ENCODE measurements around the gene RIMS4.
A peak's percentile ranks its signal among the peaks of the same experiment; 100 is the strongest.

RIMS4 gene

DNA sequence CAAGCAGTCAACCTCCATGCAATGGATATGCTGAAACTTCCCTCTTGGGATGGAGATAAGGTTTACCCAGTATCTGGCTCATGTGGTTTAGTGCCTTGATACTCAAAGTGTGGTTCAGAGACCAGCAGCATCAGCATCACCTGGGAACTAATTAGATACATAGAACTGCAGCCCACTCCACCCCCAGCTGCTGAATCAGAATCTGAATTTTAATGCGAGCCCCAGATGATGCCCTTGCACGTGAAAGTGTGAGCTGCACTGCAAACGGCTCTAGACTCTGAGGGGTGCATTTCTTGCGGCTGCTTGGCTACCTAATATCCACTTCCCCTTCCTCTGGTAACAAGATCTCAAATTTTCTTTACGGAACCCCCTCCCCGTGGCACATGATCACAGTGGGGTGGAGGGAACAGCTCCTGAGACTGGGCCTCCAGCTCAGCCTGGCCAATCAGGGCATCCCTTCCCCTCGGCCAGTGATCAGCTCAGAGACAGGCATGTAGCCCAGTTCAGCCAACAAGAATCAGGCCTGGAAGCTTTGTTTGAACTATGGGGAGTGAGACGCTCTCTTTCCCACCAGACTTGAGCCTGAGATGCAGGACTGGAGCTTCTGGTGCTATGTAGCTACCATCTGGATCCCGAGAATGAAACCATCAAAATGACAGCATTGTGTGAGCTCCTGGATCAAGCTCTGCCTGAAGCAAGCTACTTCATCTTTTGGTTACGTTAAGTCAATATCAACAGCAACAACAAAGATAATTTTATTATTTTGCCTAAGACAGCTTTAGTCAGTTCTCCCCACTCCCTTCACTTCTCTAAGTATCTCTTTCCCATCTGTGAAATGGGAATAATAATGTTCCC is 51.9 kb downstream of the RIMS4 start:
- DNase-seq, result no peak

DNA sequence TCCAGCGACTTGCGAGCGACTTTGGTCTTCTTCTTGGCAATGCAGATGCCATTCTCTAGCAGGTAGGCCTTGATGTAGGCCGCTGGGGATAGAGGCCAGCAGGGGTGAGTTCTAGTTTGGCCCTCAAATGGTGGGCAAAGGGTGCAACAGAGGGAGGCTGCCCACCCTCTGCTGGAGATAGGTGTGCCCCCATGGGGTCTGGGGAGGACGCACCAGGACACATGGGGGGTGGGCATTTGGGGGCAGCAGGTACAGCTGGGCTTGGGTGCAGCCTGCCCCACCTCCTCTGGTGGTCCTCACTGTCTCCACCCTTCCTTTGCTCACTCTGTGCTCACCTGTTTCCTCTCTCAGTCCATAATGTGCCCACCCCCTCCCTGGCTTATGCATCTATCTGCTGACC is 53.4 kb downstream of the RIMS4 start:
- DNase-seq, result no peak

DNA sequence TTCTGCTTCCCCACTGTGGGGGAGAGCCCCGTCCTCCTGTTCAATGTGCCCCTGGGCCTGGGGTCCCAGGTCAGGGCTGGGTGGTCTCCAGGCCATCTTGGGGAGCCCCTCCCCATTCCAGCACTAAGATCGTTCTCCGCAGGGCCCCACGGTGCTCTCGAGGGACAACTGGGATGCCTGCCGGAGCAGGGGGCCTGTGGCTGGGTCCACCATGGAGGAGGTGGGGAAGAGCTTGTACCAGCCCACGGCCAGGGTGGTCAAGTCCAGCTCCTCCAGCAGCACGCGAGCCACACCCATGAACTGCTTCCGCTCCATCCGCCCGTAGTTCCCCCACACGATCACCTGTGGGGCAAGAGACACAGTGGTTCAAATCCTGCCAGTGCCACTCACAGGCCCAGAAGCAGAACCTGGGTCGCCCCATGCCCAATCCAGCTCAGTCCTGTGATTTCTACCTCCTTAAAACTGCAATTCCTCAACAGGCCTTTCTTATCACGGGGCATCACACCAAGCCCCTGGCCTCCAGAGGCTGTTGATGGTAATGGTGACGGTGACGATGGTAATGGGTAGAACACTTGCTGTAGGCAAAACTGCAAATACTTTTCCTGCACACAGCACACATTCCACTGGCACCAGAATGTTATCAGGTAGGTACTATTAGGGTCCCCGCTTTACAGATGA is 54.2 kb downstream of the RIMS4 start:
- no peak for DNase-seq

DNA sequence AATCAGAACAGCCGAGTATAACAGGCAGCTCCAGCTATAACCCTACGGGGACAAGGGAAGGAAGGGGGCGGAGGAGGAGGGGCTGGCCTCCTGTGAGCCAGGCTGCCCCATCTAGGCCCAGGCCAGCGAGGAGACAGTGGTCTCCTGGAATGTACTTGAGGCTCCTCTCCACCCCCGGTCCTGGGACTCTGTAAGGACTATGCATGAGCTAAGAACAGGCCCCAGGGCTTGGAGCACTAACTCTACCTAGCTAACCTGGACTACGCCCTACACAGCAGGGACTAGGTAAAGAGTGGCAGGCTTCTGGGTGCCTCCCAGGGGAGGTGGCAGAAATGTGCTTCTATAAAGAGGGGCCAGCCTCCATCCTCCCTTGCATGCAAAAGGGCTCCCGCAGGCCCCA is 55.8 kb downstream of the RIMS4 start:
- DNase-seq, result no peak

DNA sequence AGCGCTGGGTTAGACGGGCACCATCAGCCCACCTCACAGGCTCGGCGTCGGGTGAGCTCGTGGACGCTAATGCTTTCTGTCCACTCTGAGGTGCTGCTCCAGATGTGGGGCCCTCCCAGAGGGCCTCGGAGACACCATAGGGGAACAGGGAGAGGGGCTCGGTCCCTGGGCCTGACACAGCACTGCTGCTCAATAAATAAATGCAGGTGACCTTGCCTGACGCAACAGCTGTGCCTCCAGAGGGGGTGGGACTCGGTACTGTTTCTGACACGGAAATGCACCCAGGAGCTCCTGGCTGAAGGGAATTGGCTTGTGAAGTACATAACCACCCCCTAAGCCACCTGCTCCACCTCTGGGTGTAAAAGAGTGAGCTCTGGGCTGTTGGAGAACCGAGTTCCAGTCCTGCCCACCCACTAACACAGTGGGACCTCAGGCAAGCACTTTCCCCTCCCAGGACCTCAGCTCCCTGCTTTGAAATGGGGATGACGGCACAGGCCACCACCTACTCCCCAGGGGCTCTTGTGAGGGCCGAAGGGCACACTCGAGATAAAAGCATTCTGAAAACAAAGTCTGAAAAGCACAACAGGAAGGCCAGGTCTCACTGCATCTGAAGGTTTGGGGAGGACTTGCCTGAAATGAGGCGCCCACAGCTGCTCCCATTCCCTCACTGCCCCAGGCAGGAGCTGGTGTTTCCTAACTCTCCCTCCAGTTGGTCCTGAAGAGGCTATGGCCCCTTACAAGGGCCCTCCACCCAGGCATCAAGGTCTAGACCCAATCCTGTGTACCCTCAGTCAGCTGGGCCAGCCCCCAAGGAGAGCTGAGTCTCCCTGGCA is 58.0 kb downstream of the RIMS4 start:
- DNase-seq, result no peak

DNA sequence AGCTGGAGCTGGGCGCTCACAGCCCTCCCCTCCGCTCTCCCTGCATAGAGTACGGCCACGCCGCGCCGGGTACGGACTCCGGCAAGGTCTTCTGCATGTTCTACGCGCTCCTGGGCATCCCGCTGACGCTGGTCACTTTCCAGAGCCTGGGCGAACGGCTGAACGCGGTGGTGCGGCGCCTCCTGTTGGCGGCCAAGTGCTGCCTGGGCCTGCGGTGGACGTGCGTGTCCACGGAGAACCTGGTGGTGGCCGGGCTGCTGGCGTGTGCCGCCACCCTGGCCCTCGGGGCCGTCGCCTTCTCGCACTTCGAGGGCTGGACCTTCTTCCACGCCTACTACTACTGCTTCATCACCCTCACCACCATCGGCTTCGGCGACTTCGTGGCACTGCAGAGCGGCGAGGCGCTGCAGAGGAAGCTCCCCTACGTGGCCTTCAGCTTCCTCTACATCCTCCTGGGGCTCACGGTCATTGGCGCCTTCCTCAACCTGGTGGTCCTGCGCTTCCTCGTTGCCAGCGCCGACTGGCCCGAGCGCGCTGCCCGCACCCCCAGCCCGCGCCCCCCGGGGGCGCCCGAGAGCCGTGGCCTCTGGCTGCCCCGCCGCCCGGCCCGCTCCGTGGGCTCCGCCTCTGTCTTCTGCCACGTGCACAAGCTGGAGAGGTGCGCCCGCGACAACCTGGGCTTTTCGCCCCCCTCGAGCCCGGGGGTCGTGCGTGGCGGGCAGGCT is 60.1 kb downstream of the RIMS4 start:
- no peak for DNase-seq

DNA sequence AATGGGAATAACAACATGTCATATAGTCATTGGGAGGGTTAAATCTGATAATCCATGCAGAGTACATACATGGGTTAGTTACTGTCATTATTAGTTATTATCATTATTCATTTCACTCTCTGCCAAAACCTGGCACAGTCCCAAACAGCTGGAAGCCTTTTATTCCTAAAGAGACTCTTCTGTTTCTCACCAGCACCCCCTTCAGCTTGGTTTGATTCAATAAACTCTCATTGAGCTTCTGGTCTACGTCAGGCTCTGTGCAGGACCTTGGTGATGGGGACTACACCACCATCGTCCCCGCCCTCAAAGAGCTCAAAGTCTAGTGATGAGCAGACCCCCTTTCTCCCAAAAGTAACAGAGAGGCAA is 62.4 kb downstream of the RIMS4 start:
- DNase-seq, result no peak

DNA sequence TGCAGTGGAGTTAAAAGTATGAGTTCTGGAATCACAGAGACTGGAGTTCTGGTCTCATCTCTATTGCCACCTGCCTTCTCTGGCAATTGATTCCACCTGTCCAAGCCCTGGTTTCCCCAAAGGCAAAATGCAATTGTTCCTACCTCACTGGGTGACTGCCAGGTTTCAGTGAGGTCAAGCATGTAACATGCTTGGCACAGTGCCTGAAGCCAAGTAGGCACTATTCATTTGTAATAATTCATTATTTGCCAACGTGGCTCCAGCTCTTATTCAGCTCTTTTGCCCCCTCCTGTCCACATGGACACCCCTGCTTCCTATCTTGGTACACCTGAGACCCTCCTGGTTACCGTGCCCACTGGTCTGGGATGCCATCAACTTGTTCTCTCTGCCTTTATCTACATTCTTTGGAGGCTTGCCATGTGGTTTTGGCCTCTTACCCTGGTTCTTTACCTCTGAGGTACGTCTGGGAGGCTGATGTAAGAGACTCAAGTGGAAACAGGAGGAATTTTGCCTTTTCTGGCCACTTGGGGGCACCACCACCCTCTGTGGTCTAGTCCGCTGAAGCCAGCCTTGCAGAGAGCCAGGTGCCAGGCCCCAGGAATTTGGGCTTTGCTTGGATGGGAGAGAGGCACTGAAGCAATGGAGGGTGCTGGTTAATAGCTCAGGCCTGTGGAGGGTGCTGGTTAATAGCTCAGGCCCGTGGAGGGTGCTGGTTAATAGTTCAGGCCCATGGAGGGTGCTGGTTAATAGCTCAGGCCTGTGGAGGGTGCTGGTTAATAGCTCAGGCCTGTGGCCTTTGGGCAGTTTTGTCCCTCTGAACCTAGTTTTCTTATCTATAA is 63.0 kb downstream of the RIMS4 start:
- peak; percentile 57 for DNase-seq

DNA sequence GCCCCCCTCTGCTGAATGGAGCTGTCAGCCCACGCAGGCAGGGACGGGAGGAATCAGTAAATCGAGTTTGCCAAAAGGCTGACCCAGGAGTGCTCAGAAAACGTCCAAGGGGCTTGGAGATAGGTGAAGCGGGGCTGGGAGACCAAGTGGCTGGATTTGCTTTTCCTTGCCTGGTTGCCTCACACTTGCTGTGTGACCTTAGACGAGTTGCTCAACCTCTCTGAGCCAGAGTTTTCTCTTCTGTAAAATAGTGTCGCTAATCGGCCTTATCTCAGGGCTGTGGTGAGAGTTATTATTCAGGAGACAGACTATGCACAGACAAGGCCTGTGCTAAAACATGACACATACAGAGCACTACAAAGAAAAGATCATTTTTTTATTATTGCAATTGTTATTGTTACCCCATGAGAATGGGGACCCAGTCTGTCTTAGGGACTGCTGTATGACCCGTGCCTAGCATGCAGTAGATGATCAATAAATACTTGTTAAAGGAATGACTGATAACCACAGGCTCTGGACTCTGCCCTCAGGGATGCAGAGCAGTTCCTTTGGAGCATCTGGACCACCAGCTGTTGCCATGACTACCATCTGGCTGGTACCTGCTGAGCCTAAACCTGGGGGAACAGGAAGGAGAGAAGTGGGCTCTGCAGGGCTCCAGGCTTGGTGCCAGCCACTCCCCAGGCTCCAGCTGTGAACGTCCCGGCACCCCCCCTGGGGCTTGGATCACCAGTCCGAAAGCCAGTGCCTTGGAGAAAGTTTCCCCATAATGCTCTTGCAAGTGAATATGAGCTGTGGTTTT is 63.8 kb downstream of the RIMS4 start:
- no peak for DNase-seq

DNA sequence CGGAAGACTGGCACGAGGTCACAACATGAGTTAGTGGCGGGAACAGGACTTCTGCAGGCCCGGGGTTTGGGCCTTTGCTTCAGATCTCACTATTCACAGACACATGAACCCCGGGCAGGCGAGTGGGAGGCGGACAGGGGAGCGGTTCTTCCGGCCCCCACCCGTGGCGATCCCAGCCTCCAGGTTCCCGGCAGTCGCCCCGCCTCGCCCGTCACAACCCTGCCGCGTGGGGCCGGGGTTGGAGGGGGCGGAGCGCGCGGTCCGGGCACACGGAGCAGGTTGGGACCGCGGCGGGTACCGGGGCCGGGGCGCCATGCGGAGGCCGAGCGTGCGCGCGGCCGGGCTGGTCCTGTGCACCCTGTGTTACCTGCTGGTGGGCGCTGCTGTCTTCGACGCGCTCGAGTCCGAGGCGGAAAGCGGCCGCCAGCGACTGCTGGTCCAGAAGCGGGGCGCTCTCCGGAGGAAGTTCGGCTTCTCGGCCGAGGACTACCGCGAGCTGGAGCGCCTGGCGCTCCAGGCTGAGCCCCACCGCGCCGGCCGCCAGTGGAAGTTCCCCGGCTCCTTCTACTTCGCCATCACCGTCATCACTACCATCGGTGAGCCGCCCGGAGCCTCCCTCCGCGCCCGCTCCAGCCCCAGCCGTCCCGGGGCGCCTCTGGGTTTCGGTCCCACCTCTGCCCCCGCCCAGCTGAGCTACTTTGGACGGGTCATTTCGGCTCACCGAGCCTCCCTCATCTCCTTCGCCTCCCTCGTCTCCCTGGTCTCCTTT is 64.6 kb downstream of the RIMS4 start, which contains the start of gene KCNK15:
Gene KCNK15, plus strand, starts transcription at position 268 of the 769 bp plus-strand sequence. Its CDS starts 46 bp downstream, at position 314.
- DNase-seq, result no peak

DNA sequence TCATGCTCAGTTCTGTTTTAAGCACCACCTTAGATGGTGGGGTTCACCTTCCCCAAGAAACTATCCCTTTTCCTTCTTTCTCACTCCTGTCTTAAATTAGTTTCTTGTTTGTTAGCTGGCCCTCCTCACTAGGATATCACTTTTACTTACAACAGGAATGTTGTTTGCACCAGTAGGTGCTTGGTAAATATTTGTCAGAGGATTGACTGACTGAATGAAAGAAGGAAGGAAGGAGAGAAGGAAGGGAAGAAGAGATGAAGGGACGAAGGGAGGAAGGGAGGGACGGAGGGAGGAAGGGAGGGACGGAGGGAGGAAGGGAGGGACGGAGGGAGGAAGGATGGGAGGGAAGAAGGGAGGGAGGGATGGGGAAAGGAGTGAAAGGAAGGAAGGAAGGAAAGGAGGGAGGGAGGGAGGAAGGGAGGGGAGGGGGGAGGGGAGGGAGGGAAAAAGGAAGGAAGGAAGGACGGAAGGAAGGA is 65.2 kb downstream of the RIMS4 start:
- DNase-seq, result no peak

DNA sequence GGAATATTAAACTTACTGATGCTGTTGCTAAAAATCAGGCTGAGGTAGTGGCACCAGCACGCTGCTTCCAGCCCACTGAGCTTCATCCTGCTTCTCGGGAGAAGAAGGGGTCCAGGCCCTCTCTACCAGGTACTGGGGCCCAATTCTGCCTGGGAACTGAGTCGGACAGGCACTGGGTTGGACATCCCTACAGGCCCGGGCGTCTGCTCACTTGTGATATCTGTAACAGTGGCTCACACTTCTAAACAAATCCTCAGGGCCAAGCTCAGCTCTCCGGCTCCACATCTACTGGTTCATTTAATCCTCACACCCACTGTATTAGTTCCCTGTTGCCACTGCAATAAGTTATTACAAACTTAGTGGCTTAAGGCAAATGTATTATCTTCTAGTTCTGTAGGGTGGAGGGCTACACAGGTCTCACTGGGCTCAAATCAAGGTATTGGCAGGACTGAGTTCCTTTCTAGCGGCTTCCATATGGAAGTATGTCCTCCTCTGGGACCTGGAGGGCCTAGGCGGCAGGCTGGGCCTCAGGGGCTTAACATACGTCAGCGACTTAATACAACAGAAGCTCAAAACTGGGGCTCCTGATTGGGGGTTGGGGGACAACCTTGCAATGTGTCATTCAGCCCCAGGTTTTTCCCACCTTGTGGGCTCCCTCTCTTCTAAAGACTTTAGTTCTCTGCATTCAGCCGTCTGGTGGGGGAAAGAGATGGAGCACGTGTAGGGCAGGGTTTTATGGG is 66.3 kb downstream of the RIMS4 start:
- no peak for DNase-seq

DNA sequence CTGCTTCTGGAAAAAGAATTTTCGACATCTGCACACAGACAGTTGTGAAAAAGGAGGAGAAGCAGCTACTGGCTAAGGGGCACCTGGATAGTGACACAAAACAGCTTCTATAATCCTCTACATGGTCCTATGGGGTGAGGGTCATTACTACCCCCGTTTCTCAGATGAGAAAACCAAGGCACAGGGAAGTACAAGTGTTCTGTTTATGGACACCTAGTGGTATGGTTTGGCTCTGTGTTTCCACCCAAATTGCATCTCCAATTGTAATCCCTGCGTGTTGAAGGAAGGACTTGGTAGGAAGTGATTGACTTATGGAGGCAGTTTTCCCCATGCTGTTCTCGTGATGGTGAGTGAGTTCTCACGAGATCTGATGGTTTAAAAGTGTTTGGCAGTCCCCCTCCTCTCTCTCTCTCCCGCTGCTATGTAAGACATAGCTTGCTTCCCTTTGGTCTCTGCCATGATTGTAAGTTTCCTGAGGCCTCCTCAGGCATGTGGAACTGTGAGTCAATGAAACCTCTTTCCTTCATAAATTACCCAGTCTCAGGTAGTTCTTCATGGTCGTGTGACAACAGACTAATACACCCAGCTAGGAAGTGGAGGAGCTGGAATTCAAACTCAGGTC is 67.2 kb downstream of the RIMS4 start:
- DNase-seq, result no peak

DNA sequence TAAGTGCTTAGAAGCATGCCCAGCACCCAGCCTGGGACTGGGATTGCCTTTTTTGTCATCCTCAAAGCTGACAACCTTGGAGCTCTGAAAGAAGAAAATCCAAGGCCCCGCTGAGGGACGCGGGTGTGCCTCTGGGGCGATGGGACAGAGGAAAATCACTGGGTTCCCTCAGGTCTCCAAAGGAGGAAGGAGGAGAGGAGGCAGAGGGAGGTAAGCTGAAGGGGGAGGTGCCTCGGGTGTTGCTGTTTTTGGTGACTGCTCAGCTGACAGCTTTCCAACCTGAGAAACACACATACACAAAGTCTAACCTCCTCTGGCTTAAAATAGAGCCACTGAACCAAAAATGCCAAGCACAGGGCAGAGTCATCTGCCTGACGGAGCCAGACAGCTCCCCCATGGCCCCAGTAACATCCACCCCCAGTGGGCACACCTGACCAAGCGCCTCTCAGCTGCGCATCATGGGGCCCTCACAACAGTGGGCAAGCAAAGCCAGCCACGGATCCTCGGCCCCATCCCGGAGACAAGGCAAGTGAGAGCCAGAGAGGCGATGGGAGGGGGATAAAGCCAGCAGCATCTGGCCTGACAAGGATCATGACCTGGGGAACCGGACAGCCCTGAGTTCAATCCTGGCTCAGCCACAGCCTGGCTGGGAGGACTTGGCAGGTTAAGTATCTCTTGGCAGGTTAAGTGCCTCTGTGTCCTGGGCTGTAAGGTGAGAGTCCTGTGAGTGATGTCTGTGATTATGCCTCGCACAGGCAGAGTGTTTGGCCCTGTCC is 67.9 kb downstream of the RIMS4 start:
- DNase-seq, result no peak

DNA sequence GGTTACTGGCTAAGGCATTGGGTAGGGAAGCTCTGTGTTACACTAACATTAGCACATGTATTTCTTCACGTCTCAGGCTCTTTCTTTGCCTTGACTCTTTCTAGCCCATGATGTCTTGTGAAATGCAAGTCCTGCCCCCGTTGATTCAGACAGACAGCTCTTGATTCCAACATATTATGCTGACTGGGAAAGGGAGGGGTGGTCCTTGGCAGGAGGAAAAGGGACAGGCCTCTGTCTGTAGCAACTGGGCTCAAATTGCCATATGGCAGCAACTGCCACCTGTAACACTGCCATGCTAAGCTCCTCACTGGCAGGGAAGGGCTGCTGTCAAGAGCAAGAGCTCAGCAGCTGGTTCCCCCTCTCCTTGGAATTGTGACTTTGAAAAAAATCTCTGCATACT is 70.4 kb downstream of the RIMS4 start:
- DNase-seq, result no peak

DNA sequence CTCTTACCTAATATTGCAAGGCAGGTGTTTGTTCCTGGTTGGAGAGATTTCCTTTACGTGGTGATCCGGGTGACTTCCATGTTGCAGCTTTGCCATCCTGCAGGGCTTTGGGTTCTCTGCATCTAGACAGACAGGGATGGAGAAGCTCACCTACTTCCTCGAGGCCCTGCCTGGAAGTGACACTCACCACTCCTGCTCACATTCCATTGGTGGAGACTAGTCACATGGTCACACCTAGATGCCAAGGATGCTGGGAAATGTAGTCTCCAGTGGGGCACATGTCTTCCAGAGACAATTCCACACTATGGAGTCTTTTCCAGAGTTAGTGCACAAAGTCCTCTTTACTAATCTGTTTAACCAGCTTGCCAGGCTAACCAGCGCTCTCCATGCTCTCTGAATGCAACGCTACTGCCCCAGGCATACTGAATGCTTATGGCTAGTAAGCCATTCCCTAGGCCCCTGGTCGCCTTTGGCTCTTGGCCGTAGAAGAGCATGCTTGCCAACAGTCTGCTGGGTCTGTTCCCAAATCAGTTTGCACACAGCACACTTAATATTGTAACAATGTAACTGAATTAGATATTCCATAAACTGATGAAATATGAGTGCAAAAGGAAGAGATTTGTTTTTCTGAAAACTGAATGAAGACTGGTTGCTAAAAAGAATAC is 71.4 kb downstream of the RIMS4 start:
- DNase-seq, result peak; percentile 67

DNA sequence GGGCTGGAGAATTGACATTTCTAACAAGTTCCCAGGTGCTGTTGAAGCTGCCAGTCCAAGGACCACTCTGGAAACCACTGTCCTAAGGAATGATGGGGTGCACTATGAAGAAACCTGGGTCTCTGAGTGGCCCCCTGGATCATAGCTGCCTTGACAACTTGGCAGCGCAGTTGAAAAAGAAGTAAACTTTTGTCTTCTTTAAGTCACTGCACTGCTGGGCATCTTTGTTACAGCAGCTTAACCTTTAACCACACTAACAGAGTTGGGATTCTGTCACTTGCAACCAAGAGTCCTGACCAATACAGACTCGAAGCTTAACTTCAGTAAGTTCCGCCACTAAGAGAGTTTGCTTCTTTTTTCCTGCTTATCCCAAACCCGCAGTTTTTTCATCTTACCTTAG is 73.2 kb downstream of the RIMS4 start:
- DNase-seq, result no peak
